GM21723 (cell line): Measurements from ENCODE around the gene IFNA8.
"Not testable (repeated sequence)": the region's sequence is repeated elsewhere in the genome, so short reads cannot be mapped to it uniquely, and the experiment has no call there.

Experiments
- ATAC-seq: cut with Tn5 transposase; IDR thresholded peaks from one replicate; pipeline ENCODE4 v1.9.1; 2021; ENCODE audit warnings: mild to moderate bottlenecking, moderate library complexity; ENCODE audit not compliant: unreplicated experiment

IFNA8 gene

DNA sequence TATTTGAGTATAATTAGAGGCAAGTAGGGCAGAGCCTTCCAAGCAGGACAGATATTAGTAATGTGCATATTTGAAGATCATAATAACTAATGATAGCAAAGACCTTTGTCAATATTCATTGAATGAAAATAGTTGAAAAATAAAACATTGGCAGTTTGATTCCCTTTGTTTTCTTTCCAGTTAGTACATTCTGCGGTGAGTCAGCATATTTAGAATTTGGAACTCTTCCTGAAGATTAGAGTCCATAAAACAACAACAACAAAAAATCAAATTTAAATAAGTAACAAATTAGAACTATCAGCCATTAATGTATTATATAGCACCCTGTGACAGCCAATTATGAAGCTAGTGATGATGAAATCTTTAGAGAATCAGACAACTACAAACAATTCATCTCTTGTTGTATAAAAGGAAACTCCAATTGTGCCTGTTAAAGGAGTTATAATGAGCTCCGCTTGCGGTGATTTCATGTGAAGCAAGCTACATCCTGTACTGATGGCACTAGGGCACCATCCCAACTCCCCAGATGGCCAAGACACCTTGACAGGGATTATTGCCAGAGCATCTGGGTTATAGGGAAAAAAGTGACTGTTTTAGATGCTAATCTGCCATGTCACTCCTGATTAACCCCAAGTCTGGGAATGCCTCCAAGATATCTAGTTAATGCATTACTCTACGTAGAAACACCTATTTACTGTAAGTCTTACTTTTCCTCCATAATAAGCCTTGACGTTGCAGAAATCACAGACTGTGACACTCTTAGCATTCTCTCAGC, 6.8 kb downstream of the IFNA8 start:
- ATAC-seq, result no peak

DNA sequence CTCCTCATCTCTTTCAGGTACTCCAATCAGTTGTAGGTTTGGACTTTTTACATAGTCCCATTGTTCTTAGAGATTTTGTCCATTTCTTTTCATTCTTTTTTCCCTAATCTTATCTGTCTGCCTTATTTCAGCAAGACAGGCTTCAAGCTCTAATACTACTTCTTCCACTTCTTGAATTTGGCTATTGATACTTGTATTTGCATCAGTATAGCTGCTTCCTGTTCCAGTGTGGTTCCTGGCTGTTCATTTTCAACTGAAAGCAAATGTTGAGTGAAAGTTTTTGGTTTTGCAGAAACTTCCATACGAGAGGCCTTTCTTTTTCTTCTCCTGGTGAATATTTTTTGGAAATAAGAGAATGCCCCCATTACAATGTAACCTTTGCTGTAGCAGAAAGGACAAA, 19.3 kb downstream of the IFNA8 start:
- ATAC-seq, result peak; percentile 42

DNA sequence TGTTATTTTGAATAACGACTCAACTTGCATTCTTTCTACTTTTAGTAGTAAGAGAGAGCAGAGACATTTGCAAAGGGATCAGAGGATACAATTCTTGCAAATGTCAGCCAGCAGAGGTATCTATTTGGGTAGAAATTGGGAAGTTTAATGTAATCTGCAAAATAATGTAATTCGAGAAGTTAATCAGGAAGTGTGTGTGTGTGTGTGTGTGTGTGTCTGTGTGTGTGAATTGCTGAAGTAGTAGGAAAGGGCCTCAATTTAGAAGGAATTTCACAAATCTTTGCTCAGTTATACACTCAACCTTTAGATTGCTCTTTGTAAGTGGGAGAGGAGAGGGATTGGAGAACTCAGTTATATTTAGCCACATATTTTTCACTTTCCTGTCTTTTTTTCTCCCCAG, 20.3 kb downstream of the IFNA8 start:
- ATAC-seq, result no peak

DNA sequence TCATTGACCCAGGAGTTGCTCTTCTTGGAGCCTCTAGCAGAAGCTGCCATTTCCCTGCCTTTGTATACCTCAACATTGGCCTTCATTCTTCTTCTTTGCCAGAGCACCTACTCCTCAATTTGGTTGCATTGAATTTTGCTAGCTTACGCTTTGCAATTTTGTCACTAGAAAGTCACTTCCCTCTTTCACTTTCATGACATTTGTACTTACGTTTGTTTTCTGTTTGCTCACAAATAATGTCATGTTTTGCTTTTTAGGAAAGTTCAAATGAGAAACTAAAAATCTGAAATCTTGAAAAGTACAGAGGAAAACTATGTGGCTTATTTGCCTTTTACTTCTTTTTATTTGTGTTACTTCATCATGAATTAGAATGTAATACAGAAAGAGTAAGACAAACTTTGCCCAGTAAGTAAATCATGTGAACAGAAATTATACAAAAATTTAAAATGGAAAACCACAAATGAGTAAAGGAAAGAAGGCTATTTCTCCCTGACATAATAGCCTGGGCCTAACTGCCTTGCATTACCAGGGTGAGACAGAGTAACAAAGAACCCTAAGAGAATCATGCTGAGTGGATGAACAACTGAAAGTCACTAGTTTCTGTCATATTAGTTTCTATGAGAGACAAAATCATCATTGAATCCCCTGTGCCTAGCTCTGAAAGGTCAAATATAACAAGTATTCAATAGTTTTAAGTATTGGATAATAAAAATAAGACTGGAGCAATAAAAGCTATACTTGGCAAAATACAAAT, 23.9 kb downstream of the IFNA8 start:
- ATAC-seq, result peak; percentile 75

DNA sequence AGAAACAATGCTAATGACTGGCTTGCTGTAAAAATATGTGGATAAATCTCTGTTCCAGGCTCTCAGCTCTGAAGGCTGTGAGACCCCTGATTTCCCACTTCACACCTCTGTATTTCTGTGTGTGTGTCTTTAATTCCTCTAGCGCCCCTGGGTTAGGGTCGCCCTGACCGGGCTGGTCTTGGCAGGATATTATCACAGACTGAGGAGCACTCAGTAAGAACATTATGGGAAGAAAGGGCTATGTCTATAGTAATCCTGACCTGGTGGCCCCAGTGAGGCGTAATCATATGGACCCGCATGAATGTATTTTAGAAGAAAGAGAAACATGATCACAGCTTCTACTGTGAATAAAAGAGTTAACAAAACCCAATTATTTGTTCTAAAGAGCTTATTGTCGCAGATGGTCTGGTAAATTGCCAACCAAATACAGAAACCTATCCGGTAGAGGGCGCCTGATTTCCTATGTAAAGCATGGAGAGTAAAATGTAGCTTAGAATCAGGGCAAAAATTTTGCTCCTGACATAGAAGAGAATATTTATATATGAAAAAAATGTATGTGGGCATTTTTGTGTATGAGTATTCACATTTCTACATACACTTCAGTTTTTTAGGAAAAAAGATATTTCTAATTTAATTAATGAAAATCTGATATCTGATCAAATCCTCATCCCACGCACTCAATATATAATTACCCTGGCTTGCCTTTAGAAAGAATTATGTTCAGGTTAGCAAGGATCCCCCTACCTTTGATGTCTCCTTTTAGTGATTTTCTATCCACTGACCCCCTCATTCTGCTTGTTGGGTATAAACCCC, 25.5 kb downstream of the IFNA8 start:
- ATAC-seq, result no peak

DNA sequence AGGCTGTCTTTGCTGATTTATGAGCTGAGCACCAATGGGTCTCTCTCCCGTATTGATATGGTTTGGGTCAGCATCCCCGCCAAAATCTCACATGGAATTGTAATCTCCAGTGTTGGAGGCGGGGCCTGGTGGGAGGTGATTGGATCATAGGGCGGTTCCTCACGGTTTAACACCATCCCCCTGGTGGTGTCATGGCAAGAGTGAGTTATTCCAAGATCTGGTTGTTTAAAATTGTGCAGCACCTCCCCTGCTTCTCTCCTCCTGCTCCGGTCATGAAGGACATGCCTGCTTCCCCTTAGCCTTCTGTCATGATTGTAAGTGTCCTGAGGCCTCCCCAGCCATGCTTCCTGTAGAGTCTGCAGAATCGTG, 26.1 kb downstream of the IFNA8 start:
- ATAC-seq, result not testable (repeated sequence)

DNA sequence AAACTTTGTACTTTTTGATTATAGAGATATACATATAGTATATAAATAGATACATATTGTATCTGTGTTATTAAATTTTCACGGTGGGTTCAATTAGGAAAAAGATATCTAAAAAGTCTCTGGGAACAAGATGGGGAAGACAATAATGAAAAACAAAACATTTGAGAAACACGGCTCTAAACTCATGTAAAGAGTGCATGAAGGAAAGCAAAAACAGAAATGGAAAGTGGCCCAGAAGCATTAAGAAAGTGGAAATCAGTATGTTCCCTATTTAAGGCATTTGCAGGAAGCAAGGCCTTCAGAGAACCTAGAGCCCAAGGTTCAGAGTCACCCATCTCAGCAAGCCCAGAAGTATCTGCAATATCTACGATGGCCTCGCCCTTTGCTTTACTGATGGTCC, 31.2 kb downstream of the IFNA8 start, which contains the start of gene IFNA1:
IFNA1 (plus strand) TSS at position 301 of the 400 bp plus-strand sequence; CDS start at position 370, 69 bp downstream.
- ATAC-seq, result no peak

DNA sequence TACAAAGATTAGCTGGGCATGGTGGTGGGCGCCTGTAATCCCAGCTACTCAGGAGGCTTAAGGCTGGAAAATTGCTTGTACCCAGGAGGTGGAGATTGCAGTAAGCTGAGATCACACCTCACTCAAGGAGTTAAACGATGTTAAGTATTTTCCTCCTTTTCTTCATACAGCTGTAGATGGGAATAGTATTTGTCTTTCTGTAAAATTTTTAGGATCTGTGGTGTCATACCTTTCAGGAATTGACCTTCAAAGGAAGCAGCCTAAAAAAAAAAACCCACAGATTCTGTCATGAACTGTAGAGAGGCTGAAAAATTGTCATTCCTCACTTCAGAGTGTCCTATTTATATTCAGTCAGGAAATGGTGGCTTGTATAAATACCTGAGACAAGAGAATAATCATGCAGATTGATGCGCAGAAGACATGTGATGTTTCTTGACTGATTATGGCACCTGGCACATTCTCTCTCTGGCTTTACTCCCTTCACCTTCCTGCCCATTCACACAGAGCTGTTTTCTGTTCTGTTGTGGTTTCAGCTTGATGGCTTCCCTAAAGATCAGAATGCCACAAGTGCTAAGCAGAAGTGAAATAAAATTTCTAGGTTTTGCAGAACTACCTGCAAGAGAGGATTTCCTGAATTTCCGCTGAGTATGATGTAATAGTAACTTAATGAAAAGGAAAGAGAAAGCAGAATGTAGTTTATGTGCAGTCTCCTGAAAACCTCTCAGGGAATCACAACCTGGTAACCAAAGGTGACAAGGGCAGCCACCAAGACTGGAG, 35.1 kb downstream of the IFNA8 start:
- peak; percentile 94 for ATAC-seq

DNA sequence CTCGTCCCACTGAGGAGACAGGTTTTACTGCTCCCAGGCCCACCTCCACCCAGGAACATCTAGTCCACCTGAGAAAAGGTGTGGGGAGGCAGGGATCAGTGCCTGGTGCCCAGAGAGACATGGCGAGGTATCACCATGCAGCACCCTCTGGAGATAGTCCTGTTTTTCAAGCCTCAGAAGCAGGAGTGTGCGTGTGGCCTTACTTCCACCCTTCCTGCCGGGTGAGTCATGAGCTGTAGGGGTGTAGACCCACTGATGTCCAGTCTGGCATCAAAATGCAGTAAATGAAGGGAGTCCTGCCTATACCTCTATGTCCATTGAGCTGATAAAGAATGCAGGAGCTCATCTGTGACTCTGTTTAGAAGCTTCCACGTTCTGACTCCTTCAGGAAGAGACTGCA, 40.4 kb downstream of the IFNA8 start:
- ATAC-seq, result not testable (repeated sequence)

DNA sequence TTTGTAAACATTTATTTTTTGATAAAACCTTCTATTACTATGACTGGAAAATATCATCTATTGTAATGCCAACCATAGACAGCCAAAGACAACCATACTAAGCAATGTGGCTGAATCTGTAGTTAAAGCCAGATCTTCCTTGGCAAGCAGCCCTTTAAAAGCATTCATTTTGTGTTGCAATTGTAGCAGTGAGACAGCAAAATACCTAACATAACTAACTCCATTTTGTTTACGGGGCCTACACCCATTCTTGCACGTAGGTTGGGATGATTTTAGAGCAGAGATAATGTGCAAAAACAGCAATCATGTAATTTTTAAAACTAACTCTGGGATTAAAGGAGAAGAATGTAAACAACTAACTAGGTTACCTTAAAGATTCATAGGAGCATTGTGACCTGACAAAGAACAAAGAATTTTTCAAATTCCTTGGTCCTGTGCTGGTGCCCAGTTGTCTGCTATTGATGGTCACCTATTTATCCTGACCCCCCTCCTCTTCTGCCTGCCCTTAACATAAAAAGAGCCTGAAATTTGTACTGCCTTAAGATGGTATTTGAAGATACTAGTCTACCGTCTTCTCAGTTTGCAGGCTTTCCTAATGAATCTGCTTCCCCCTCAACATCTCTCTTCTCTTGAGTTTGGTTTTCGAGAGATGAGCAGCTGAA, 41.9 kb downstream of the IFNA8 start:
- no peak for ATAC-seq

DNA sequence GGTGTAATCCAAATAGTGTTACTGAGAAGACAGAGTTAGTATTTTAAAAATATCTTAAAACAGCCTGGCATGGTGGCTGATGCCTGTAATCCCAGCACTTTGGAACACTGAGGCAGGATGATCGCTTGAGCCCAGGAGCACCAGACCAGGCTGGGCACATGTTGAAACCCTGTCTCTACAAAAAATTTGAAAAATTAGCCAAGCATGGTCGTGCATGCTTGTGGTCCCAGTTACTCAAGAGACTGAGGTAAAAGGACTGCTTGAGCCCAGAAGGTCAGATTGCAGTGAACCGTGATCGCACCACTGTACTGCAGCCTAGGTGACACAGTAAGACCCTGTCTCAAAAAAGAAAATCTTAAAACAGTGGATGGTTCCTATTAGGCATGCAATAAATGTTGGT, 43.8 kb downstream of the IFNA8 start:
- no peak for ATAC-seq

DNA sequence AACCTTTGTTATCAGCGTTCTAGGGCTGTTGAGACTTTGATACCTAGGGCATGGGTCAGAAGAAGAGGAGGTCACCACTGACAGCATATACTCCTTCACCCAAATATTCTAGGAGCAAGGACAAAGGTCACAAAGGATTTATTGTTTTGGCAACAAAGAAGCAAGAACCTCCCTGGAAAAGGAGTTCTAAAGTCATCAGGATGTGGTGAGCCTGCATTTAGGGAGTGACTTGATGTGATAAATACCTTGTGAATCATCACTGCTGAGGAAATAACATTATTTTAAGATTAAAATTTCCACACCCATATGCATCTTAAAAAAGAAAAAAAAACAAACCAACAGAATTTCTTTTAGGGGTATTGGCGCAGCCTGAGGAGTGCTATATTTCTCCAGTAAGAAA, 45.2 kb downstream of the IFNA8 start:
- ATAC-seq, result no peak

DNA sequence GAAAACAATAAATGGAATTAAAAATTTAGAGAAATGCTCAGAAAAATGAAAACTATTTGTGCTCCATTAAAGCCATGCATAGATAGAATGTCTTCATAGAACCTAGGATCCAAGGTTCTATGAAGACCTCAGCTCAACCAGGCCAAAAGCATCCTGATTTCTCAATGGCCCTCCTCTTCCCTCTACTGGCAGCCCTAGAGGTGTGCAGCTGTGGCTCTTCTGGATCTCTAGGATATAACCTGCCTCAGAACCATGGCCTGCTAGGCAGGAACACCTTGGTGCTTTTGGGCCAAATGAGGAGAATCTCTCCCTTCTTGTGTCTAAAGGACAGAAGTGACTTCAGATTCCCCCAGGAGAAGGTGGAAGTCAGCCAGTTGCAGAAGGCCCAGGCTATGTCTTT, 46.4 kb downstream of the IFNA8 start:
- peak; percentile 92 for ATAC-seq
